ENCODE data around the gene PARP16. TPM values are rescaled to one million over a fixed set of nuclear protein-coding genes. Genes with fewer than 3 reads are reported as not detected.

The PARP16 gene
- total RNA-seq, 4 donors from 2014 or later, result 2.6 to 3.3 (median 3.0) TPM

- H3K27me3 ChIP-seq, result no peaks in the 10 kb centered on the region
- no peak for TF ChIP-seq POLR2A (IDR thresholded peaks at IDR 0.05)
- TF ChIP-seq, protein P1, sequence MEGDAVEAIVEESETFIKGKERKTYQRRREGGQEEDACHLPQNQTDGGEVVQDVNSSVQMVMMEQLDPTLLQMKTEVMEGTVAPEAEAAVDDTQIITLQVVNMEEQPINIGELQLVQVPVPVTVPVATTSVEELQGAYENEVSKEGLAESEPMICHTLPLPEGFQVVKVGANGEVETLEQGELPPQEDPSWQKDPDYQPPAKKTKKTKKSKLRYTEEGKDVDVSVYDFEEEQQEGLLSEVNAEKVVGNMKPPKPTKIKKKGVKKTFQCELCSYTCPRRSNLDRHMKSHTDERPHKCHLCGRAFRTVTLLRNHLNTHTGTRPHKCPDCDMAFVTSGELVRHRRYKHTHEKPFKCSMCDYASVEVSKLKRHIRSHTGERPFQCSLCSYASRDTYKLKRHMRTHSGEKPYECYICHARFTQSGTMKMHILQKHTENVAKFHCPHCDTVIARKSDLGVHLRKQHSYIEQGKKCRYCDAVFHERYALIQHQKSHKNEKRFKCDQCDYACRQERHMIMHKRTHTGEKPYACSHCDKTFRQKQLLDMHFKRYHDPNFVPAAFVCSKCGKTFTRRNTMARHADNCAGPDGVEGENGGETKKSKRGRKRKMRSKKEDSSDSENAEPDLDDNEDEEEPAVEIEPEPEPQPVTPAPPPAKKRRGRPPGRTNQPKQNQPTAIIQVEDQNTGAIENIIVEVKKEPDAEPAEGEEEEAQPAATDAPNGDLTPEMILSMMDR (IDR thresholded peaks at IDR 0.05 in 4 of 5, conservative IDR thresholded peaks at IDR 0.05 in 1 of 5), result no peak
- DNase-seq, result no peak
These were observed 40.1 kb upstream of the PARP16 start for GRCh38 chr15:65326818-65327217.

DNA sequence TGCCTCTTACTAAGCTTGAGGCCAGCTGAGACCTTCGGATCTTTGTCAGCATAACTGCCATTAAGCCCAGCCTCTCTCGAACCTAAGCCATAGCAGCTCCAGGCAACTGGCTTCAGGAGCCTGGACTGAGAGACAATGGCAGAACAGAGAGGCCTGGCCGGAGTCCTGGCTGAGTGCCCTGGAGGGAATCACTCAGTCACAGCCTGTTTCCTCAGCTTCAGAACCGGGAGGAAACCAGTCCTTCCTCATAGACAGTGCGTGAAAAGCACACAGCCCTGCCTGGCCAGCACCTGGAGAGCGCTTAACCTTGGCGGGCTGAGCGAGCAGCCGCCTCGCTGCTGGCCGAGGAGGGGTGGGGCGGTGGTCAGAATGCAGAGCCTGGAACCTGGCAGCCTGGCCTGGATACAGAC is 39.4 kb upstream of the PARP16 start:
- TF ChIP-seq, protein P1 (IDR thresholded peaks at IDR 0.05 in 4 of 5, conservative IDR thresholded peaks at IDR 0.05 in 1 of 5), result no peak
- TF ChIP-seq POLR2A (IDR thresholded peaks at IDR 0.05), result no peak
- DNase-seq, result no peak
- H3K27me3 ChIP-seq, result no peaks in the 10 kb centered on the region
- peak in 1 of 2 donors; percentile 27 for ATAC-seq
- H3K4me3 ChIP-seq, result no peak overlapping the region
- H3K36me3 ChIP-seq, result no peaks in the 10 kb centered on the region
- intact Hi-C loops (cut with DNase I; ENCODE audit: low total_unique reads) (no loop called here), in situ Hi-C loops (cut with MboI; ENCODE audit: low sequenced_read_pairs in 4 of 4) (no loop called here)
- H3K27ac ChIP-seq, result no peak overlapping the region
- no peaks in the 10 kb centered on the region for H3K9me3 ChIP-seq
- no peaks in the 10 kb centered on the region for H3K4me1 ChIP-seq

More at GRCh38 chr15:65326818-65327217, 40.1 kb upstream of the PARP16 start:
- no peak for ATAC-seq
- H3K36me3 ChIP-seq, result no peaks in the 10 kb centered on the region
- intact Hi-C loops (cut with DNase I; ENCODE audit: low total_unique reads), result no loop called here
- in situ Hi-C loops (cut with MboI; ENCODE audit: low sequenced_read_pairs in 4 of 4), result no loop called here
- H3K4me1 ChIP-seq, result no peaks in the 10 kb centered on the region
- no peaks in the 10 kb centered on the region for H3K9me3 ChIP-seq
- no peak overlapping the region for H3K4me3 ChIP-seq
- no peak overlapping the region for H3K27ac ChIP-seq

DNA sequence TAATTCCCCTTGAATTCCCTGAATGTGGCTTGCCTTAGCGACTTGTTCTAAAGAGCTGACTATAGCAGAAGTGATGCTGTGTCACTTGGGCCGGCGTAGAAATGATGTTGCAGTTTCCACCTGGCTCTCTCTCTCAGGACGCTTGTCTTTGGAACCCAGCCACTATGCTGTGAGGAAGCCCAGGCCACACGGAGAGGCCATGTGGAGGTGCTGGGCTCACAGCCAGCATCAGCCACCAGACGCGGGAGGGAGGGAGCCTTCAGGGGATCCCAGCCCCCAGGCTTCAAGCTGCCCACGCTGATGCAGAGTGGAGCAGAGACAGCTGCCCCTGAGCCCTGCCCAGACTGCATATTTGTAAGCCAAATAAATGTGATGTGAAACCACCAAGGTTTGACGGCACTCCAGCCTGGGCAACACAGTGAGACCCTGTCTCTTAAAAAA is 36.4 kb upstream of the PARP16 start:
- no peak overlapping the region for H3K27ac ChIP-seq
- in situ Hi-C loops (cut with MboI; ENCODE audit: low sequenced_read_pairs in 4 of 4), result loop anchor here (5.0 kb wide), 2 partner anchors 59 to 69 kb away; no protein-coding TSS in a partner anchor

GRCh38 chr15:65318870-65319356 is 32.2 kb upstream of the PARP16 start:
- DNase-seq (peak; percentile 34 to 64), ATAC-seq (peak; percentile 87 to 97)
- H3K4me1 ChIP-seq, result no peaks in the 10 kb centered on the region
- TF ChIP-seq POLR2A (IDR thresholded peaks at IDR 0.05), result no peak
- TF ChIP-seq, protein P1 (IDR thresholded peaks at IDR 0.05 in 4 of 5, conservative IDR thresholded peaks at IDR 0.05 in 1 of 5), result peak; percentile 91 to 93 (median 93)
- in situ Hi-C loops (cut with MboI; ENCODE audit: low sequenced_read_pairs in 4 of 4) (no loop called here), intact Hi-C loops (cut with DNase I; ENCODE audit: low total_unique reads) (loop anchor here (1.0 to 5.0 kb wide), 2 partner anchors 66 to 83 kb away; no protein-coding TSS in a partner anchor)
- no peak overlapping the region for H3K27ac ChIP-seq
- no peaks in the 10 kb centered on the region for H3K9me3 ChIP-seq
- H3K27me3 ChIP-seq, result no peaks in the 10 kb centered on the region
- no peak overlapping the region for H3K4me3 ChIP-seq
- H3K36me3 ChIP-seq, result no peaks in the 10 kb centered on the region

More for the DNA sequence above, 36.4 kb upstream of the PARP16 start:
- intact Hi-C loops (cut with DNase I; ENCODE audit: low total_unique reads), result no loop called here
- no peak for DNase-seq
- Histone ChIP-seq H3K9me3 (no peaks in the 10 kb centered on the region), H3K36me3 (no peaks in the 10 kb centered on the region), H3K4me1 (no peaks in the 10 kb centered on the region), H3K4me3 (no peak overlapping the region), H3K27me3 (no peaks in the 10 kb centered on the region)
- peak in 1 of 2 donors; percentile 25 for ATAC-seq
- TF ChIP-seq, protein P1 (IDR thresholded peaks at IDR 0.05 in 4 of 5, conservative IDR thresholded peaks at IDR 0.05 in 1 of 5), result no peak
- TF ChIP-seq POLR2A (IDR thresholded peaks at IDR 0.05), result no peak
